GM13977 (cell line): ENCODE results near the gene RBBP8.

Experiments used
- DNase-seq: peaks from one replicate; pipeline ENCODE4 v3.0.0; 2012; ENCODE audit warnings: low spot score
- CTCF ChIP-seq: IDR thresholded peaks from 2 replicates; pipeline ENCODE4 v1.5.1; 2012; ENCODE audit warnings: mild to moderate bottlenecking, control low read depth; ENCODE audit not compliant: insufficient read depth; ENCODE audit errors: extremely low read depth, missing control alignments
- in situ Hi-C: fragments of 300-500 bp; cut with MboI; formaldehyde crosslinking; loops from one replicate; pipeline ENCODE4 v1.12.0; 2022; ENCODE audit warnings: low sequenced_read_pairs, low pct_unique_long_range_greater_than_20kb, mixed read lengths, inconsistent platforms; ENCODE audit not compliant: unreplicated experiment

The RBBP8 gene

GRCh38 chr18:23003289-23003688, 70.2 kb downstream of the RBBP8 start:
- in situ Hi-C loops, result no loop called here
- no peak for TF ChIP-seq CTCF
- no peak for DNase-seq

GRCh38 chr18:23012249-23012648, 79.1 kb downstream of the RBBP8 start:
- TF ChIP-seq CTCF, result no peak
- in situ Hi-C loops, result no loop called here
- no peak for DNase-seq

GRCh38 chr18:23020555-23021294, 87.6 kb downstream of the RBBP8 start:
- TF ChIP-seq CTCF, result no peak
- in situ Hi-C loops, result no loop called here
- no peak for DNase-seq

- no peak for TF ChIP-seq CTCF
- in situ Hi-C loops, result no loop called here
- no peak for DNase-seq
Measured at GRCh38 chr18:23021623-23022022, 88.5 kb downstream of the RBBP8 start.

- in situ Hi-C loops, result no loop called here
- DNase-seq, result no peak
- no peak for TF ChIP-seq CTCF
Measured at GRCh38 chr18:23032030-23032582, 99.0 kb downstream of the RBBP8 start.

- TF ChIP-seq CTCF, result no peak
- DNase-seq, result no peak
Measured at GRCh38 chr18:23033056-23033455, 99.9 kb downstream of the RBBP8 start.

More at GRCh38 chr18:23033056-23033455, 99.9 kb downstream of the RBBP8 start:
- in situ Hi-C loops, result no loop called here
